Activated CD8-positive, alpha-beta T cell treated with anti-CD3 and anti-CD28 coated beads for 36 hours (primary cell): Measurements from ENCODE around the gene CDKL2. TPM values are rescaled to one million over a fixed set of nuclear protein-coding genes. Genes with fewer than 3 reads are reported as not detected.

ENCODE experiments used
- ATAC-seq: fragments of 200-7000 bp; cut with Tn5 transposase; one replicate; pipeline ENCODE4 v1.10.0; 2021; ENCODE audit warnings: mild to moderate bottlenecking, moderate library complexity
- CTCF ChIA-PET: fragments of 350-600 bp; sonication (Branson Sonifier 250); formaldehyde crosslinking; loops from one replicate; lab custom pipeline; 2021; ENCODE audit warnings: antibody characterized with exemption; lab: Charles Lee
- POLR2A ChIA-PET: fragments of 350-600 bp; sonication (Branson Sonifier 250); formaldehyde crosslinking; loops from one replicate; lab custom pipeline; 2021; ENCODE audit warnings: antibody characterized with exemption; lab: Charles Lee
- DNase-seq: peaks from one replicate; pipeline ENCODE4 v3.0.0-alpha.2; 2020
- H3K27ac Mint-ChIP-seq: one replicate; pipeline ENCODE4 v1.8.0; 2021; ENCODE audit warnings: mild to moderate bottlenecking, mixed read lengths
- H3K27me3 Mint-ChIP-seq: one replicate; pipeline ENCODE4 v1.8.0; 2021; ENCODE audit warnings: mixed read lengths
- H3K36me3 Mint-ChIP-seq: one replicate; pipeline ENCODE4 v1.8.0; 2021; ENCODE audit warnings: low read depth, mixed read lengths
- H3K4me1 Mint-ChIP-seq: one replicate; pipeline ENCODE4 v1.8.0; 2021; ENCODE audit warnings: low read depth, mixed read lengths
- H3K4me3 Mint-ChIP-seq: one replicate; pipeline ENCODE4 v1.8.0; 2021; ENCODE audit warnings: mild to moderate bottlenecking, moderate library complexity, mixed read lengths
- H3K9me3 Mint-ChIP-seq: one replicate; pipeline ENCODE4 v1.8.0; 2021; ENCODE audit warnings: mixed read lengths
- intact Hi-C: fragments of 100-400 bp; cut with micrococcal nuclease; formaldehyde crosslinking; loops from one replicate; pipeline ENCODE4 v1.10.0; 2022
- total RNA-seq, 2 experiments: library from RNA; stranded (reverse); gene quantifications; one replicate each; pipeline ENCODE4 v1.2.3, GENCODE V29; 2021
- TF ChIP-seq, protein P1 (sequence below): fragments of 200-600 bp; IDR thresholded peaks from one replicate; pipeline ENCODE4 v1.8.0; 2022; ENCODE audit warnings: antibody characterized with exemption, mild to moderate bottlenecking

CDKL2 gene
- total RNA-seq, 2 experiments from 2014 or later, result 0.83 to 1.0 TPM

DNA sequence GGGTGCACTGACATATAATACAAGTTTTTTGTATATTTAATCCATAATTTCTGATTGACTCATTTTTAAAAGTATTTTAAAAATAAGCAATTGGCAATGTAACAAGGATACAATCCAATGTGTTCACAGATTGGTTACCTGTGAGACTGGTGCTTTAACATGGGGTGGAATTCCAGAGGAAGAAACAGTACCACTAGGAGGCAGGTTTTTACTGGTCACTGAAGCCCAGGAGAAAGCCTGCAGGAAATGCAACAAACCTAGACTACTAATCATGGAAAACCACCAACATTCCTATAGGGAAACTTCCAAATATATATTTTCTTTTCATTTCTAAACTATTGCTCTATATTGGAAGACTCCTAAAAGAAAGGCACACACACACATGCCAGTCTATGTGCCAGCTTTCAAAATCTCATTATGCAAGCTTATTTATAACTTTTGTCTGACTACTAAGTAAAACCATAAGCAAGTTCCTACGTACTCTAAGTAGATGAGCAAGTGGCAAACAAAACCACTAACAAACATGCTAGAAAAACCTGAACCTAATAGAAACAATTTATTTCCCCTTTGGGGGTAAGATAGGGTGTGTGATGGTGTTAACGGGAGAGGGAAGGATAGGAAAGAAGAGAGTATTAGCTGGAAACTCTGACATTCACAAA, 23.6 kb upstream of the CDKL2 start:
- H3K27me3 Mint-ChIP-seq, result no peaks in the 10 kb centered on the region
- no peaks in the 10 kb centered on the region for H3K9me3 Mint-ChIP-seq
- H3K27ac Mint-ChIP-seq, result peak overlapping the region; percentile 96
- POLR2A ChIA-PET, result interaction anchor here (0.7 to 3.4 kb wide), 7 partner anchors 16 to 70 kb away, joined by 3 to 18 read pairs (median 3); partner anchors contain the start of gene USO1
- H3K36me3 Mint-ChIP-seq, result peaks cover 53% of the 10 kb centered on the region
- peaks cover 59% of the 10 kb centered on the region for H3K4me1 Mint-ChIP-seq
- intact Hi-C loops, result loop anchor here (2.0 kb wide), 1 partner anchor 19 kb away; the partner anchor contains the start of gene G3BP2
- DNase-seq (no peak), ATAC-seq (peak; percentile 11)
- CTCF ChIA-PET, result interaction anchor here (0.7 to 9.7 kb wide), 13 partner anchors 8 to 343 kb away, joined by 3 to 63 read pairs (median 4); partner anchors contain the start of gene USO1
- H3K4me3 Mint-ChIP-seq, result peak overlapping the region; percentile 50
- TF ChIP-seq, protein P1, sequence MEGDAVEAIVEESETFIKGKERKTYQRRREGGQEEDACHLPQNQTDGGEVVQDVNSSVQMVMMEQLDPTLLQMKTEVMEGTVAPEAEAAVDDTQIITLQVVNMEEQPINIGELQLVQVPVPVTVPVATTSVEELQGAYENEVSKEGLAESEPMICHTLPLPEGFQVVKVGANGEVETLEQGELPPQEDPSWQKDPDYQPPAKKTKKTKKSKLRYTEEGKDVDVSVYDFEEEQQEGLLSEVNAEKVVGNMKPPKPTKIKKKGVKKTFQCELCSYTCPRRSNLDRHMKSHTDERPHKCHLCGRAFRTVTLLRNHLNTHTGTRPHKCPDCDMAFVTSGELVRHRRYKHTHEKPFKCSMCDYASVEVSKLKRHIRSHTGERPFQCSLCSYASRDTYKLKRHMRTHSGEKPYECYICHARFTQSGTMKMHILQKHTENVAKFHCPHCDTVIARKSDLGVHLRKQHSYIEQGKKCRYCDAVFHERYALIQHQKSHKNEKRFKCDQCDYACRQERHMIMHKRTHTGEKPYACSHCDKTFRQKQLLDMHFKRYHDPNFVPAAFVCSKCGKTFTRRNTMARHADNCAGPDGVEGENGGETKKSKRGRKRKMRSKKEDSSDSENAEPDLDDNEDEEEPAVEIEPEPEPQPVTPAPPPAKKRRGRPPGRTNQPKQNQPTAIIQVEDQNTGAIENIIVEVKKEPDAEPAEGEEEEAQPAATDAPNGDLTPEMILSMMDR, result peak; percentile 20

DNA sequence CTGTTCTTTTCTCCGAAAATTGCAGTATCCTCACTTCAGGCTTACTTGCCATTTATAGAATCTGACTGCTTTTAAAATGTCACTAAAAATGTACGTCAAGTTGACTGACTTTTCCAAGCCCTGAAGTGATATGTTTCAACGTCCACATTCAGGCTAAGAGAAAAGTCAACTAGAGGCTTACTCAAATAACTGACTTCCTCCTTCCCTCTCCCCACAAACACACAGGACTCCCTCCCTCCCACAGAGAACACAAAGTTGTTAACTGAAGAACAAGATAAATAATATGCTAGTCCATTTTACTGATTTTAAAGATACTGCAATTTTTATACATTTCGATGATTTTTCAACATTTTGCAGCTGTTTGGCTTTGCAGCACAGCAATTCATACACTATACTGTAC, 13.8 kb upstream of the CDKL2 start:
- peaks cover 56% of the 10 kb centered on the region for H3K36me3 Mint-ChIP-seq
- POLR2A ChIA-PET, result interaction anchor here (0.7 to 1.2 kb wide), 2 partner anchors 49 to 82 kb away, joined by 4 read pairs; no protein-coding TSS in a partner anchor
- ATAC-seq (no peak), DNase-seq (no peak)
- TF ChIP-seq, protein P1, result no peak
- CTCF ChIA-PET, result interaction anchor here (0.9 kb wide), 1 partner anchor 79 kb away, joined by 3 read pairs; no protein-coding TSS in a partner anchor
- no peaks in the 10 kb centered on the region for H3K9me3 Mint-ChIP-seq
- peak overlapping the region; percentile 27 for H3K27ac Mint-ChIP-seq
- intact Hi-C loops, result no loop called here
- peaks cover 21% of the 10 kb centered on the region for H3K4me1 Mint-ChIP-seq
- no peak overlapping the region for H3K4me3 Mint-ChIP-seq
- no peaks in the 10 kb centered on the region for H3K27me3 Mint-ChIP-seq

DNA sequence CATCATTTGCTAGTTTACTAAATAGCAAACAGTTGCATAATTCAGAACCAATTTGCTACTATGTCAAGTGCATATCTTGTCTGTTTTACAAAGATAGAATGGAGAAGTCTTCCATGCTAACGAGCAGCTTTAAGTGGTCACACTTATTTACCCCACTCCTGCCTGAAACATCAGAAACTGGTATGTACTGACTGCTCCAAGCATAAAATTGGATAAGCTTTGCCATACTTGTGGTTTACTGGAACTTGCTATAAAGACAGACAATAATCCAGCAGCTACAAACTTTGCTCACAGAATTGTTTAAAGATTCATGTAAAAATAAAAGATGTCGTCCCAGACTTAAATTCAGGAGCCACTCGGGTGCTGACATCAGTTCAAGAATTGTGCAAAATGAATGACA, 13.3 kb upstream of the CDKL2 start:
- H3K4me1 Mint-ChIP-seq, result peaks cover 21% of the 10 kb centered on the region
- H3K27me3 Mint-ChIP-seq, result no peaks in the 10 kb centered on the region
- H3K36me3 Mint-ChIP-seq, result peaks cover 56% of the 10 kb centered on the region
- ChIA-PET POLR2A (interaction anchor here (0.7 to 1.2 kb wide), 2 partner anchors 49 to 82 kb away, joined by 4 read pairs; no protein-coding TSS in a partner anchor), CTCF (no interaction called here)
- peak overlapping the region; percentile 27 for H3K27ac Mint-ChIP-seq
- H3K9me3 Mint-ChIP-seq, result no peaks in the 10 kb centered on the region
- no peak for ATAC-seq
- no peak overlapping the region for H3K4me3 Mint-ChIP-seq
- intact Hi-C loops, result no loop called here
- DNase-seq, result no peak
- TF ChIP-seq, protein P1, result no peak

DNA sequence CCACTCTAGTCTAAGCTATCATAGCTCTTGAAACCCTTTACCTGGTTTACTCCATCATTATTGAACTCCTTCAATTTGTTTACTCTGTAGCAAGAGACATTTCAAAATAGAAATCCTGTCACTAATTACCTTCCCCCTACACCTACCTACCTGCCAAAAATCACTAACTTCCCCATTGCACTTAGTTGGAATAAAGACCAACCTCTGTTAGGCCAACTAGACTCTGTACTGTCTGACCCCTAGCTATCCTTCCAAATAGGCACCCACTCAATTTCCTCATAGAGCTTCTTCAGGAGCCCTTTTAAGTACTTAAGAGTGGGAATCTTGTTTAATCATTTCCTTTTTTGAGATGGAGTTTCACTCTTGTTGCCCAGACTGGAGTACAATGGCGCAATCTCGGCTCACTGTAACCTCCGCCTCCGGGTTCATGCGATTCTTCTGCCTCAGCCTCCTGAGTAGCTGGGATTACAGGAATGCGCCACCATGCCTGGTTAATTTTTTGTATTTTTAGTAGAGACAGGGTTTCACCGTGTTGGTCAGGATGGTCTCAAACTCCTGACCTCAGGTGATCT, 8.9 kb upstream of the CDKL2 start:
- DNase-seq (no peak), ATAC-seq (peak; percentile 9)
- intact Hi-C loops, result no loop called here
- POLR2A ChIA-PET, result interaction anchor here (0.9 to 1.5 kb wide), 4 partner anchors 10 to 85 kb away, joined by 3 to 4 read pairs (median 4); partner anchors contain the start of gene USO1
- Mint-ChIP-seq H3K27me3 (no peaks in the 10 kb centered on the region), H3K36me3 (peaks cover 26% of the 10 kb centered on the region), H3K9me3 (no peaks in the 10 kb centered on the region), H3K4me3 (no peak overlapping the region), H3K4me1 (peaks cover 14% of the 10 kb centered on the region), H3K27ac (peak overlapping the region; percentile 18)
- TF ChIP-seq, protein P1, result no peak
- CTCF ChIA-PET, result interaction anchor here (1.1 to 2.6 kb wide), 3 partner anchors 15 to 85 kb away, joined by 3 to 8 read pairs (median 5); partner anchors contain the start of gene USO1
